Measurements from ENCODE around the gene TMEM59.

TMEM59 gene

GRCh38 chr1:54052431-54052933 is 522 bp downstream of the TMEM59 start:
- 0 out of 2 replicates have a peak, but pooled peaks have one; percentile 4 for TF ChIP-seq TAF1 (IDR thresholded peaks at IDR 0.05; ENCODE audit: low read depth)
- no peak for TF ChIP-seq ZBTB7A (IDR thresholded peaks at IDR 0.05; ENCODE audit: low read depth)

GRCh38 chr1:54051933-54052430 is 1.0 kb downstream of the TMEM59 start:
- TF ChIP-seq FOXM1 (IDR thresholded peaks at IDR 0.05; ENCODE audit: borderline replicate concordance, low read depth) (no peak), RAD21 (IDR thresholded peaks at IDR 0.05; ENCODE audit: low read depth) (no peak), MAX (IDR thresholded peaks at IDR 0.05) (no peak), ZBTB7A (IDR thresholded peaks at IDR 0.05; ENCODE audit: low read depth) (no peak), CREB1 (IDR thresholded peaks at IDR 0.05; ENCODE audit: low read depth) (no peak), TEAD4 (IDR thresholded peaks at IDR 0.05) (no peak), NFIC (IDR thresholded peaks at IDR 0.05) (no peak), YY1 (IDR thresholded peaks at IDR 0.05; ENCODE audit: low read depth) (no peak), TCF12 (IDR thresholded peaks at IDR 0.05; ENCODE audit: low read depth) (no peak), TAF1 (IDR thresholded peaks at IDR 0.05; ENCODE audit: low read depth) (no peak), CEBPB (IDR thresholded peaks at IDR 0.05) (no peak), REST (IDR thresholded peaks at IDR 0.05; ENCODE audit: low read depth) (no peak), EGR1 (IDR thresholded peaks at IDR 0.05) (no peak), EP300 (IDR thresholded peaks at IDR 0.05; ENCODE audit: borderline replicate concordance) (no peak)
- TF ChIP-seq, protein P1, sequence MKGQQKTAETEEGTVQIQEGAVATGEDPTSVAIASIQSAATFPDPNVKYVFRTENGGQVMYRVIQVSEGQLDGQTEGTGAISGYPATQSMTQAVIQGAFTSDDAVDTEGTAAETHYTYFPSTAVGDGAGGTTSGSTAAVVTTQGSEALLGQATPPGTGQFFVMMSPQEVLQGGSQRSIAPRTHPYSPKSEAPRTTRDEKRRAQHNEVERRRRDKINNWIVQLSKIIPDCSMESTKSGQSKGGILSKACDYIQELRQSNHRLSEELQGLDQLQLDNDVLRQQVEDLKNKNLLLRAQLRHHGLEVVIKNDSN (IDR thresholded peaks at IDR 0.05) = no peak

- TF ChIP-seq REST (IDR thresholded peaks at IDR 0.05; ENCODE audit: low read depth) (no peak), TEAD4 (IDR thresholded peaks at IDR 0.05) (no peak), RAD21 (IDR thresholded peaks at IDR 0.05; ENCODE audit: low read depth) (no peak), CREB1 (IDR thresholded peaks at IDR 0.05; ENCODE audit: low read depth) (no peak), YY1 (IDR thresholded peaks at IDR 0.05; ENCODE audit: low read depth) (no peak), EGR1 (IDR thresholded peaks at IDR 0.05) (no peak), NFIC (IDR thresholded peaks at IDR 0.05) (no peak), EP300 (IDR thresholded peaks at IDR 0.05; ENCODE audit: borderline replicate concordance) (no peak), FOXM1 (IDR thresholded peaks at IDR 0.05; ENCODE audit: borderline replicate concordance, low read depth) (no peak), CEBPB (IDR thresholded peaks at IDR 0.05) (no peak), TAF1 (IDR thresholded peaks at IDR 0.05; ENCODE audit: low read depth) (no peak), TCF12 (IDR thresholded peaks at IDR 0.05; ENCODE audit: low read depth) (no peak), ZBTB7A (IDR thresholded peaks at IDR 0.05; ENCODE audit: low read depth) (no peak), MAX (IDR thresholded peaks at IDR 0.05) (no peak)
- TF ChIP-seq, protein P1 (IDR thresholded peaks at IDR 0.05) = no peak
Measured at GRCh38 chr1:54047384-54048305, 5.4 kb downstream of the TMEM59 start.

GRCh38 chr1:54046671-54047383 is 6.2 kb downstream of the TMEM59 start:
- TF ChIP-seq CEBPB (IDR thresholded peaks at IDR 0.05) = no peak
- TF ChIP-seq REST (IDR thresholded peaks at IDR 0.05; ENCODE audit: low read depth) = no peak
- no peak for TF ChIP-seq TCF12 (IDR thresholded peaks at IDR 0.05; ENCODE audit: low read depth)
- TF ChIP-seq TEAD4 (IDR thresholded peaks at IDR 0.05) = no peak
- TF ChIP-seq TAF1 (IDR thresholded peaks at IDR 0.05; ENCODE audit: low read depth) = no peak
- no peak for TF ChIP-seq EP300 (IDR thresholded peaks at IDR 0.05; ENCODE audit: borderline replicate concordance)
- no peak for TF ChIP-seq EGR1 (IDR thresholded peaks at IDR 0.05)
- no peak for TF ChIP-seq RAD21 (IDR thresholded peaks at IDR 0.05; ENCODE audit: low read depth)
- no peak for TF ChIP-seq CREB1 (IDR thresholded peaks at IDR 0.05; ENCODE audit: low read depth)
- no peak for TF ChIP-seq MAX (IDR thresholded peaks at IDR 0.05)
- TF ChIP-seq YY1 (IDR thresholded peaks at IDR 0.05; ENCODE audit: low read depth) = no peak
- TF ChIP-seq, protein P1 (IDR thresholded peaks at IDR 0.05) = no peak
- TF ChIP-seq NFIC (IDR thresholded peaks at IDR 0.05) = no peak
- no peak for TF ChIP-seq FOXM1 (IDR thresholded peaks at IDR 0.05; ENCODE audit: borderline replicate concordance, low read depth)
- TF ChIP-seq ZBTB7A (IDR thresholded peaks at IDR 0.05; ENCODE audit: low read depth) = no peak
